IPS-15b (cell line): Measurements from ENCODE around the gene GNAO1.

ENCODE experiments used
- H3K27me3 ChIP-seq: one replicate; pipeline ENCODE4 v1.6.1; 2013; ENCODE audit warnings: low read length; ENCODE audit not compliant: control insufficient read depth, insufficient read depth
- H3K36me3 ChIP-seq: one replicate; pipeline ENCODE4 v1.6.1; 2013; ENCODE audit warnings: low read length; ENCODE audit not compliant: control insufficient read depth, insufficient read depth
- H3K4me1 ChIP-seq: one replicate; pipeline ENCODE4 v1.6.1; 2013; ENCODE audit warnings: mild to moderate bottlenecking, low read length; ENCODE audit not compliant: control insufficient read depth, insufficient read depth
- H3K4me3 ChIP-seq: one replicate; pipeline ENCODE4 v1.5.1; 2013; ENCODE audit warnings: low read depth, low read length
- H3K9ac ChIP-seq: one replicate; pipeline ENCODE4 v1.6.1; 2013; ENCODE audit warnings: low read depth, mild to moderate bottlenecking, low read length
- H3K9me3 ChIP-seq: one replicate; pipeline ENCODE4 v1.6.1; 2013; ENCODE audit warnings: mild to moderate bottlenecking, low read length; ENCODE audit not compliant: control insufficient read depth, insufficient read depth

GNAO1 gene

GRCh38 chr16:56311208-56312027 is 120.1 kb downstream of the GNAO1 start:
- H3K9me3 ChIP-seq = no peaks in the 10 kb centered on the region
- no peak overlapping the region for H3K4me3 ChIP-seq
- no peaks in the 10 kb centered on the region for H3K36me3 ChIP-seq
- no peaks in the 10 kb centered on the region for H3K4me1 ChIP-seq
- H3K9ac ChIP-seq = no peak overlapping the region
- H3K27me3 ChIP-seq = no peaks in the 10 kb centered on the region

- H3K4me1 ChIP-seq = no peaks in the 10 kb centered on the region
- no peaks in the 10 kb centered on the region for H3K9me3 ChIP-seq
- no peaks in the 10 kb centered on the region for H3K27me3 ChIP-seq
- no peaks in the 10 kb centered on the region for H3K36me3 ChIP-seq
- H3K9ac ChIP-seq = no peak overlapping the region
- H3K4me3 ChIP-seq = no peak overlapping the region
Observed at GRCh38 chr16:56312028-56312300, 120.7 kb downstream of the GNAO1 start.

GRCh38 chr16:56312556-56312955 is 121.3 kb downstream of the GNAO1 start:
- Histone ChIP-seq H3K9ac (no peak overlapping the region), H3K9me3 (no peaks in the 10 kb centered on the region), H3K4me1 (no peaks in the 10 kb centered on the region), H3K36me3 (no peaks in the 10 kb centered on the region), H3K27me3 (peaks cover 5% of the 10 kb centered on the region), H3K4me3 (no peak overlapping the region)

GRCh38 chr16:56314244-56314850 is 123.1 kb downstream of the GNAO1 start:
- H3K4me1 ChIP-seq = no peaks in the 10 kb centered on the region
- no peaks in the 10 kb centered on the region for H3K9me3 ChIP-seq
- H3K27me3 ChIP-seq = peaks cover 7% of the 10 kb centered on the region
- H3K36me3 ChIP-seq = no peaks in the 10 kb centered on the region
- no peak overlapping the region for H3K4me3 ChIP-seq
- H3K9ac ChIP-seq = no peak overlapping the region

- no peak overlapping the region for H3K9ac ChIP-seq
- no peak overlapping the region for H3K4me3 ChIP-seq
- no peaks in the 10 kb centered on the region for H3K9me3 ChIP-seq
- no peaks in the 10 kb centered on the region for H3K4me1 ChIP-seq
- peaks cover 7% of the 10 kb centered on the region for H3K27me3 ChIP-seq
- no peaks in the 10 kb centered on the region for H3K36me3 ChIP-seq
Observed at GRCh38 chr16:56315955-56316354, 124.7 kb downstream of the GNAO1 start.

- Histone ChIP-seq H3K27me3 (peaks cover 7% of the 10 kb centered on the region), H3K9ac (no peak overlapping the region), H3K4me1 (no peaks in the 10 kb centered on the region), H3K4me3 (no peak overlapping the region), H3K9me3 (no peaks in the 10 kb centered on the region), H3K36me3 (no peaks in the 10 kb centered on the region)
Observed at GRCh38 chr16:56316545-56316944, 125.3 kb downstream of the GNAO1 start.

- peaks cover 7% of the 10 kb centered on the region for H3K27me3 ChIP-seq
- no peaks in the 10 kb centered on the region for H3K36me3 ChIP-seq
- H3K9ac ChIP-seq = peak overlapping the region; percentile 60
- peak overlapping the region; percentile 45 for H3K4me3 ChIP-seq
- H3K4me1 ChIP-seq = no peaks in the 10 kb centered on the region
- H3K9me3 ChIP-seq = no peaks in the 10 kb centered on the region
Observed at GRCh38 chr16:56317998-56318826, 126.9 kb downstream of the GNAO1 start.

- H3K4me3 ChIP-seq = no peak overlapping the region
- no peaks in the 10 kb centered on the region for H3K9me3 ChIP-seq
- H3K4me1 ChIP-seq = no peaks in the 10 kb centered on the region
- no peaks in the 10 kb centered on the region for H3K36me3 ChIP-seq
- peaks cover 7% of the 10 kb centered on the region for H3K27me3 ChIP-seq
- no peak overlapping the region for H3K9ac ChIP-seq
Observed at GRCh38 chr16:56318827-56319140, 127.5 kb downstream of the GNAO1 start.

GRCh38 chr16:56319376-56319775 is 128.1 kb downstream of the GNAO1 start:
- H3K27me3 ChIP-seq = peaks cover 7% of the 10 kb centered on the region

GRCh38 chr16:56320056-56320455 is 128.8 kb downstream of the GNAO1 start:
- no peak overlapping the region for H3K9ac ChIP-seq
- no peaks in the 10 kb centered on the region for H3K36me3 ChIP-seq
- no peaks in the 10 kb centered on the region for H3K4me1 ChIP-seq
- no peaks in the 10 kb centered on the region for H3K9me3 ChIP-seq
- H3K27me3 ChIP-seq = peaks cover 7% of the 10 kb centered on the region
- H3K4me3 ChIP-seq = no peak overlapping the region

More at GRCh38 chr16:56319376-56319775, 128.1 kb downstream of the GNAO1 start:
- Histone ChIP-seq H3K9ac (no peak overlapping the region), H3K4me1 (no peaks in the 10 kb centered on the region), H3K4me3 (no peak overlapping the region), H3K36me3 (no peaks in the 10 kb centered on the region), H3K9me3 (no peaks in the 10 kb centered on the region)

- Histone ChIP-seq H3K9ac (no peak overlapping the region), H3K4me1 (no peaks in the 10 kb centered on the region), H3K4me3 (no peak overlapping the region), H3K9me3 (no peaks in the 10 kb centered on the region), H3K27me3 (peaks cover 7% of the 10 kb centered on the region), H3K36me3 (no peaks in the 10 kb centered on the region)
Observed at GRCh38 chr16:56320811-56321558, 129.7 kb downstream of the GNAO1 start.
